GM18861 (cell line): ENCODE results near the gene ARHGAP40.
"Not testable (repeated sequence)": the region's sequence is repeated elsewhere in the genome, so short reads cannot be mapped to it uniquely, and the experiment has no call there.

Experiments used
- ATAC-seq: cut with Tn5 transposase; IDR thresholded peaks from one replicate; pipeline ENCODE4 v1.9.1; 2021; ENCODE audit not compliant: unreplicated experiment

The ARHGAP40 gene

DNA sequence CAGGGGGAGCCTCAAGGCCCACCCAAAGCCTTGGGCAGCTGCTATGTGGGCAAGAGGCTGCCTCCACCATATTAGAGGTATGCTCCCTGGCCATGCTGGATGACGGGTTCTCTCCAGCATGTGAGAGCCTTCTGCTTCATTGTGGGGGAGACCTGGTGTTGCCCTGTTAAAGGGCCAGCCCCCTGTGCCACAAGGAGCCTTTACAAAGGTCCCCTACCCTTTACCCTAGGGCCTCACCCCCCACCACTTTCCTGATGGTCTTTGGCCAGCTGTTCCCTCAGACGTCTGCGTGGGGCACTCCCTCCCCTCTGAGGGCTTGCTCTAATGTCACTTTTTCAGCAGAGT, 15.5 kb upstream of the ARHGAP40 start:
- no peak for ATAC-seq

GRCh38 chr20:38588303-38588702, 13.3 kb upstream of the ARHGAP40 start:
- no peak for ATAC-seq

DNA sequence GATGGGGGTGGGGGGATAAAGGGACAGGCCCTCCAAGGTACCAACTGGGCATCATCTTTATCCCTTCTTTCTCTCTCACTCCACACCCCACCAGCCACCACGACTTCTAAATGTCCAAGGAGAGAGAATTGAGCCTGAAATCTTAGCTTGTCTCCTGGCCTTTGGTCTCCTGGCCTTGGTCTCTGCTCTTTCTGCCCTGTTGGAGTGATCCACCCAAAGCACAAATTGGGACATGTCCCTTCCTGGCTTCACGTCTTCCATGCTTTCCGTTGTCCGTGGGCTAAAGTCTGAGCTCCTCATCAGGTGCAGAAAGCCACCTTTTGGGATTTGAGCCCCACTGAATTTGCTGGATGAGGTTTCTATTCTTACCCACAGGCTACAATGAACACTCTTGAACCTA, 12.3 kb upstream of the ARHGAP40 start:
- no peak for ATAC-seq

DNA sequence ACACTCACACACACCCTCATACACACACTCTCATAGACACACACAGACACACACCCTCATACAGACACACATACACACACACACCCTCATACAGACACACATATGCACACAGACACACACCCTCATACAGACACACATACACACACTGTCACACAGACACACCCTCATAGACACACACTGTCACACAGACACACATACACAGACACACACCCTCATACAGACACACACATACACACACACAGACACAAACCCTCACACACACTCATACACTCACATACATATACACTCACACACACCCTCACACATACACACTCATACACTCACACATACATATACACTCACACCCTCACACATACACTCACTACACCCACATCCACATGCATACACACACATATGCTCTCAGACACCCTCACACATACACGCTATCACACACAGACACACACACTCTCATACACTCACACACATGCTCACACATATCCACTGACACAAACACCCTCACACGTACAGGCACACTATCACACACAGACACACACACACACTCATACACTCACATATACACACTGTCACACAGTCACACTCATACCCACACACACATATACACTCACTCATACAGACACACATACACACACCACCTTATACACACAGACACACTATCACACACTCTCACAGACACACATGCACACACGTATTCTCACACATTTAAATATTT, 11.5 kb upstream of the ARHGAP40 start:
- no peak for ATAC-seq

DNA sequence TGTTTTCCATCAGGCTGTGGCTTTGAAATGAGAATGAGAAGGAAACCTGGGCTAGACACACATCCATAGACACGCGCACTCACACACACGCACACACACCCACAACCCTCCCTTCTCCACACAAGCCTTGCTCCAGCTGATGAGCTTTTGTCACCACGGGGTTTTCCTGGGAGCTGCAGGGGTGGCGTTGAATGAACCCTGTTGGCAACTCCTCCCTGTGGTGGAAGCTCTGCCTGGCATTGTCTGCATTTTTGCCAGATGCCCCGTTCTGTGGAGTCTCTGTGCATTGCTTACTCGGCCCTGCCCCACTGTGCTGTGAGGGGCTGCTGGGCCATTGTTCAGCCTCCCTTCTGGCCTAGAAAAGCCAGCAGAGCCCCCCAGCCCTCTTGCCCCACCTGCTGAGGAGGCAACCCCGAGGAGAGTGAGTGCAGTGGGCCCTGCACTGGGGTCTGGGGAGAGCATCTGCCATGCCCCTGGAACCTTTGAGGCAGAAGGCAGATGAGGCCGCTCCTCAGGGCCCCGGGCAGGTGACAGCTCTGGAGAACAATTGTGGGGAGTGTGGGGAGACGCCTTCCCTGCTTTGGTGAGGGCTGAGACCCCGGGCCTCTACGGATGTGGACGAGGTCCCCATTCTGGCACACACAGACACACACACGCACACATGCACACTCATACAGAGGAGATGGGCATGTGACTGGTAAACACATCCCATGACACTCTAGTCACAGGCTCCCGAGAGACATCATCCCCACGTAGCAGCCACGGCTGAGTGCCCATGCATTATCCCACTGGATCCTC, 10.7 kb upstream of the ARHGAP40 start:
- ATAC-seq = no peak

GRCh38 chr20:38591474-38592410, 9.9 kb upstream of the ARHGAP40 start:
- no peak for ATAC-seq

DNA sequence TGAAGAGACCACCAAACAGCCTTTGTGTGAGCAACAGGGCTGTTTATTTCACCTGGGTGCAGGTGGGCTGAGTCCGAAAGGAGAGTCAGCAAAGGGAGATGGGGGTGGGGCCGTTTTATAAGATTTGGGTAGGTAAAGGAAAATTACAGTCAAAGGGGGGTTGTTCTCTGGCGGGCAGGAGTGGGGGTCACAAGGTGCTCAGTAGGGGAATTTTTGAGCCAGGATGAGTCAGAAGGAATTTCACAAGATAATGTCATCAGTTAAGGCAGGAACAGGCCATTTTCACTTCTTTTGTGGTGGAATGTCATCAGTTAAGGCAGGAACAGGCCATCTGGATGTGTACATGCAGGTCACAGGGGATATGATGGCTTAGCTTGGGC, 9.2 kb upstream of the ARHGAP40 start:
- not testable (repeated sequence) for ATAC-seq

GRCh38 chr20:38594281-38594680, 7.3 kb upstream of the ARHGAP40 start:
- ATAC-seq = not testable (repeated sequence)

DNA sequence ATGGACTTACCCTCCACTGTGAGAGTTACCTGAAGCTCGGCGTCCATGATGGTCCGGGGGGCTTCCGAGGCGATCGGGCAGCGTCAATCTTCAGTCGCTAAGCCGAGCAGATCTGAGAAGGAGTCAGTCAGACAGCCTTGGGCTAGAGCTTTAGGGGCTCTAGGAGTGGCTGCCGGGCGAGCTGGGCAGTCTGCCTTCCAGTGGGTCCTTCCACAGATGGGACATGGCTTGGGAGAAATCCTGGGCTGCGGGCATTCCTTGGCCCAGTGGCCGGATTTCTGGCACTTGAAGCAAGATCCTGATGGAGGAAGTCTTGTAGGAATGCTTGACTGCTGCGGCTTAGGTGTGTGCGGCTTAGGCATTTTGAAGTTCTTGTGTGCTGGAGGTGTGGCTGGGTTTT, 5.7 kb upstream of the ARHGAP40 start:
- not testable (repeated sequence) for ATAC-seq

- ATAC-seq = no peak
These were observed 2.2 kb upstream of the ARHGAP40 start for GRCh38 chr20:38599410-38599882.

GRCh38 chr20:38600057-38600456, 1.6 kb upstream of the ARHGAP40 start:
- ATAC-seq = no peak

- ATAC-seq = no peak
These were observed 574 bp downstream of the ARHGAP40 start for GRCh38 chr20:38602185-38602581.

GRCh38 chr20:38603286-38603685, 1.7 kb downstream of the ARHGAP40 start:
- no peak for ATAC-seq

- no peak for ATAC-seq
These were observed 3.3 kb downstream of the ARHGAP40 start for GRCh38 chr20:38604873-38605303.

DNA sequence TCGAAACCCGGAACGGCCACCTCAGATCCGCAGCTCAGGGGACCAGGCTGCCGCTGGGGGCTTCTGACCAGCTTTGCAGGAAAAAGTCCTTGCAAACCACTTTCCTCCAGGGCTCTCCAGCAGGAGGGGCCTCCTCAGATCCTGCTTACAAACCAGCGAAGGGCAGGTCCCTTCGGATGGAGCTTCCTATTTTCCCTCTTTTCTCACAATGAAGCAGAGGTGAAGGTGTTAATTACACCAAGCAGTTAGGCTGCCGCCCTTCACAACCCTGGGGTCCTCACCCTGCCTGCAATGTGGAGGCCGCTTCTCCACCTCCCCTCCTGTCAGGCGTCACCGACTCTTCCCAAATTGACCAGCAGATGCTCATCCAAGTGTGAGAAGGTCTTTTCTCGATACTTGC, 5.7 kb downstream of the ARHGAP40 start:
- no peak for ATAC-seq

GRCh38 chr20:38608188-38608587, 6.6 kb downstream of the ARHGAP40 start:
- ATAC-seq = no peak

- ATAC-seq = no peak
These were observed 8.2 kb downstream of the ARHGAP40 start for GRCh38 chr20:38609815-38610214.

DNA sequence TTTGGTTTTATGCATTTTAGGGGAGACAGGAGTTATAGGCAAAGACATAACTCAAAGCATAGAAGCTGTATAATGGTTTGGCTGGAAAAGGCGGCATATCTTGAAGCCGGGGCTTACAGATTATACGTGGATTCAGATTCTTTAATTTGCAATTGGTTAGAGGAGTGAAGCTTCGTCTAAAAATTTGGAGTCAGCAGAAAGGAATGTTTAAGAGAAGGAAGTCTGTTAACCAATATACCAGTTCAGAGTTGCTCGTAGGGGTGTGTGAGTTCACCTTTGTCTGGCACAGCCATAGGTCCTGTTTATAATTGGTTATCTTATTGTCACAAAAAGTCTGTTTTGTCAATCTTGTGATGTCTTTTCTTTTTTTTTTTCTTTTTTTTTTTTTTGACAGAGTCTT, 8.9 kb downstream of the ARHGAP40 start:
- ATAC-seq = no peak

DNA sequence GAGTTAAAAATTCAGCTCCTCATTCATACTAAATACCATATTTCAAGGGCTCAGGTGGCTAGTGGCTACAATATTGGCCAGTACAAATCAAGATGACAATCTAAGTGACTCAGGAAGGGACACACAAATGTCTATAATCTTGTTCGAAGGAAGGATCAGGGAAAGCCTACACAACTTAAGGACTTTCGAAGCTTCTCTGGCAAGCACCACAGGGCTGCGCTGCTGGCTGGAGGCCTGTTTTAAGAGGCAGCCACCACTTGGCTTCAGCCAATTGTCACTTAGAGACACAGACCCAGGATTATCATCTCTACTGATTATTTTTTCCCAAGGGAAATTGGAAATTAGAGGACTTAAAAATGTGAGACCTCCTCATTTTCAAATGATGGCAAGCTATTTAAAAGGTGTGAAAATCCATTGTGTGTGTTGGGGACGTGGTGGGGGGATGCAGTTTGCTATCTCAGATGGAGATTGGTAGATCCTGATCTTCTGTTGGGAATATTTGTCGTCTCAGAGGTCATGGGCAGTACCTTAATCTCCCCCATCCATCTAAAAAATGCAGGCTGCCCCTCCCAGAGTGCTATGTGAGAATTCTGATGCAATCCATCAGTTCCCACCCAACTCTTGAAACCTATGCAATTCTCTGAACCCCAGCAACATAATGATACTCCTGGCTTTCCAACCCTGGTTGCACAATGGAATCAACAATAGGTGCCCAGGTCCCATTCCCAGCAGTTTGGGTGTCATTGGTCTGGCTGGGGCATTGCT, 11.3 kb downstream of the ARHGAP40 start:
- ATAC-seq = no peak

DNA sequence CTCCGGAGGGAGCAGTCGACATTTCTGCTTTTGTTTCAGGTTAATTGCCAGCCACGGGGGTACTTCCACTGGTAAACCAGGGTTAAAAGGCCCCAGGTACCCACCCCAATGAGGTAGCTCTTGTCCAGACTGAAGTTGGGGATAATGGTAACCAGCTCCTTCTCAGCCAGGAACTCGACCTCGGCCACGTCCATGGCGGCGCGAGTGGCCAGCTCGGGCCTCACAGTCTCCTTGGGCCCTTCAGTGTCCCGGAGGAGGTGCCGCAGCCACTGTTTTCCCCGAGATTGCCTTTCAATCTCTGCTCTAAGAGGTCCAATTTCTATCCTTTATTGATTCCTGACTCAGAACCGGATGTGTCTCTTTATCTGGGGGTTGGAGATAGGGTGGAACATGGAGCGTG, 13.7 kb downstream of the ARHGAP40 start:
- ATAC-seq = no peak

- ATAC-seq = no peak
These were observed 14.8 kb downstream of the ARHGAP40 start for GRCh38 chr20:38616457-38616856.
